Prostate gland (tissue), 2 donors: ENCODE results near the gene ITPR2.
"Not testable (repeated sequence)": the region's sequence is repeated elsewhere in the genome, so short reads cannot be mapped to it uniquely, and the experiment has no call there.

Source experiments
- POLR2A ChIP-seq: fragments of 450-650 bp; IDR thresholded peaks from one replicate; pipeline ENCODE4 v1.6.1; 2016; ENCODE audit warnings: antibody characterized with exemption, mild to moderate bottlenecking
- TF ChIP-seq, protein P1 (sequence below), 4 experiments: fragments of 200-600 bp in 2 of 4; fragments of 450-650 bp in 2 of 4; sonication (generic) in 2 of 4; IDR thresholded peaks; 1 replicate in 3 of 4; 2 replicates in 1 of 4; pipeline ENCODE4 v1.5.1; 2016 to 2019; ENCODE audit warnings: antibody characterized with exemption in 4 of 4, mild to moderate bottlenecking in 2 of 4, moderate library complexity in 2 of 4

DNA sequence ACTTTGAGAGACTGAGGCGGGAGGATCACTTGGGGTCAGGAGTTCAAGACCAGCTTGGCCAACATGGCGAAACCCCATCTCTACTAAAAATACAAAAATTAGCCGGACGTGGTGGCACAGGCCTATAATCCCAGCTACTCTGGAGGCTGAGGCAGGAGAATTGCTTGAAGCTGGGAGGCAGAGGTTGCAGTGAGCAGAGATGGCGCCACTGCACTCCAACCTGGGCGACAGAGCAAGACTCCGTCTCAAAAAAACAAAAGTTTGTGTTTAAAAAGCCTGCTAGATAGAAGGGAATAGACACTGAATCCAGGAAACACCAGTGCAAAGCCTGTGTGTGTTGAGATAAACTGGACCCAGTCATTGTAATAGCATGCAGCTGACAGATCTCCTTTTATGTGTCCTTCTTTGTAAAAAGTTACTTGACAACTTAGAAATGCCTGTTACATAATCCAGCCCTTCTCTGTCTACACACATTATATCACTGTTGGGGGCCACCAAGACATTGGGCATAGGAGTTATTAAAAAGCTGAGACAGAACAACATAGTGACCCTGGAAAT lies 1.6 kb upstream of the ITPR2 start:
- TF ChIP-seq, protein P1, sequence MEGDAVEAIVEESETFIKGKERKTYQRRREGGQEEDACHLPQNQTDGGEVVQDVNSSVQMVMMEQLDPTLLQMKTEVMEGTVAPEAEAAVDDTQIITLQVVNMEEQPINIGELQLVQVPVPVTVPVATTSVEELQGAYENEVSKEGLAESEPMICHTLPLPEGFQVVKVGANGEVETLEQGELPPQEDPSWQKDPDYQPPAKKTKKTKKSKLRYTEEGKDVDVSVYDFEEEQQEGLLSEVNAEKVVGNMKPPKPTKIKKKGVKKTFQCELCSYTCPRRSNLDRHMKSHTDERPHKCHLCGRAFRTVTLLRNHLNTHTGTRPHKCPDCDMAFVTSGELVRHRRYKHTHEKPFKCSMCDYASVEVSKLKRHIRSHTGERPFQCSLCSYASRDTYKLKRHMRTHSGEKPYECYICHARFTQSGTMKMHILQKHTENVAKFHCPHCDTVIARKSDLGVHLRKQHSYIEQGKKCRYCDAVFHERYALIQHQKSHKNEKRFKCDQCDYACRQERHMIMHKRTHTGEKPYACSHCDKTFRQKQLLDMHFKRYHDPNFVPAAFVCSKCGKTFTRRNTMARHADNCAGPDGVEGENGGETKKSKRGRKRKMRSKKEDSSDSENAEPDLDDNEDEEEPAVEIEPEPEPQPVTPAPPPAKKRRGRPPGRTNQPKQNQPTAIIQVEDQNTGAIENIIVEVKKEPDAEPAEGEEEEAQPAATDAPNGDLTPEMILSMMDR (IDR thresholded peaks at IDR 0.05): not testable (repeated sequence)
- not testable (repeated sequence) for TF ChIP-seq POLR2A
